Activated CD4-positive, CD25-positive, alpha-beta regulatory T cell (primary cell): ENCODE measurements around the gene SKAP2.

Experiments used
- DNase-seq, 4 experiments: peaks; one replicate each; lab custom pipeline; 2025; lab: John Stamatoyannopoulos, UW

SKAP2 gene

DNA sequence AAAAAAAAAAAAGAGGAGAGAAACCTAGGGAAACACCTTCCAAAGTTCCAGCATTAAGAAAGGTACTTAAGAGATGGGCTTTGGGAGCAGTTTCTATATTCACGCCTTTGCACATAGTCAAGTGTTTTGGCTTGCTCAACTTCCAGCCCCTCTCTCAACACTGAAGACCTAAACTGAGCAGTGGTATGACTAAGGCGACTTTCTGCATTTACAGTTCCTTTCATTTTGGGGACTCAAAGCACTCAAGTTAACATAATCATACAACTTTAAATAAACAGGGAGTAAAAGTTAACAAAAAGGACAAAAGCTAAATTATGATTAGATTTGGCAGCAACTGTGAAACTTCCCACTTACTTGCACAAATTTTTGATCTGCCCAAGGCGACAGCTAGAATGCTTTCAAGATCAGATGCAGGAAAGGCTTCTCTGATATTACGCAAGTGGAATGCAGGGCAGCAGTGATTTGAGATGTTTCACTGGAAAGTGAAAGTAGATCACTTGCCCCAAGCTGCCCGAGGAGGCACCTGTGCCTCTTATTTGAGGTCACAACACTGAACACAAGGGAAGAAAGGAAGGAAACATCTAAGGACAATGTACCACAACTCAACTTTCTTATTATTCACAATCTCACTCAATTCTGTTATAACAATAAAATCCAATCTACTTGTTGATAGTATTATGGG is 199.5 kb downstream of the SKAP2 start:
- peak in 1 of 4 experiments; percentile 7 for DNase-seq

- no peak for DNase-seq
Measured at GRCh38 chr7:26664274-26664673, 200.1 kb downstream of the SKAP2 start.

DNA sequence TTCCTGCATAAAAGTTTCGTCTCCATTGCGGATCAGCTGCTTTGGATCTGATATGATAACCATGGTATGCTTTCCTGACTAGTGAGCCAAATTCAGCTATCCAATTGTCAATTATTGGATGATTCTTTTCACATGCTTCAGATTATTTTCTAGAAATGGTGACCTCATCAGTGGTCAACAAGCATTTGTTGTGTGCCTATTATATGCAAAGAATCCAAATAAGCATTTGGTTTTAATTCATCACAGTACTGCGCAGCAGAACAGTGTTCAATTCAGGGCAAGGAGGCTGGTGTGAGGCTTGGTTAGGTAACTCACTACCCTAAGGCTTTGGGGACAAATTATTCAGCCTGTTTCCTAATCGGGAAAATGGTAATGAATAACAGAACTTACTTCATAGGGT is 200.5 kb downstream of the SKAP2 start:
- no peak for DNase-seq

GRCh38 chr7:26662646-26663045 is 201.7 kb downstream of the SKAP2 start:
- DNase-seq: no peak

DNA sequence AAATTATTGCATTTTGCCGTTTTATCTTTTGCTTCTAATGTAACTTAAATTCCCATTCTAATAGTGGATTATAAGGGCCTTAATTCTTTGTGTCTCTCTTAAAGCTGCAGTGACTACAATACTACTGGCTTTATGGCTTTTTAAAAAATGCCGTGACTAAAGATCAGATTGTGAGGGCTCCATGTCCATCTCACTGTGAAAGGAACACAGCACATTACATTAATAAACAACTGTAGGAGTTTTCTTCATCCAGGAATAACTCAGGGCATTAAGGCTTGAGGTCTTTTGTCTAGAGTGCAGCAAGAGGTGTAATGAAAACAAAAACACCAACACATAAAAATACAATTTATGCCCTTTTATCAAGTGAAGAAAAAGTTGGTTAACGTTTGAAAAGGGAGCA is 205.3 kb downstream of the SKAP2 start:
- no peak for DNase-seq

DNA sequence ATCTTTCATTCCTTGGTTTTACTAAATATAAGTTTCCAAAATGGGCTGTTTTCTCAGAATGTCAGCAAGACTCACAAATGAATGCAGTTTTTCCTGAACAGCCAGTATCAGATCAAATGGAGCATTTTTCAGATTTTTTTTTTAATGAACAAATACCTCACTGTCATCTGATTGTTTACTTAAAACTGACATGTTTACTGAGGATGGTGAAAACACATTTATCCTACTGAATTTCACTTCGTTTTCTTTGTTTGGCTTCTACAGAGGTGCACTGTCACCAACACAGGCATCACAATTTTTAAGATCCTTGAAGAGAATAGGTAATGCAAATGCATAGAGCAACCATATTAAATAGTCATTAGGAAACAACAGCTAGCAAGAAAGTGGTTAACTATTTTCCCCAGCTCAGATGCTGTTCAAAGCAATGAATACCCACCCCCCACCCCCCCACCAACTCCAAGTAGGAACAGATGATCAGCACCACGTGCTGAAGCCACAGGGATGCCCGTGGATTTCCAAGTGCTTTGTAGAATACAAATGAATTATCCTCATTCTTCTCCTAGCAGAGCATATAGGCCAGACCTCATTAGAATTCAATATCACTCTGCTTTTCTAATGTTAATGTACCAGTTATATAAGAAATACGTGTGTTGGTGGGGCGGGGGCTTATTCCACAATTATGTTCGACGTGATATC is 205.9 kb downstream of the SKAP2 start:
- DNase-seq: no peak

DNA sequence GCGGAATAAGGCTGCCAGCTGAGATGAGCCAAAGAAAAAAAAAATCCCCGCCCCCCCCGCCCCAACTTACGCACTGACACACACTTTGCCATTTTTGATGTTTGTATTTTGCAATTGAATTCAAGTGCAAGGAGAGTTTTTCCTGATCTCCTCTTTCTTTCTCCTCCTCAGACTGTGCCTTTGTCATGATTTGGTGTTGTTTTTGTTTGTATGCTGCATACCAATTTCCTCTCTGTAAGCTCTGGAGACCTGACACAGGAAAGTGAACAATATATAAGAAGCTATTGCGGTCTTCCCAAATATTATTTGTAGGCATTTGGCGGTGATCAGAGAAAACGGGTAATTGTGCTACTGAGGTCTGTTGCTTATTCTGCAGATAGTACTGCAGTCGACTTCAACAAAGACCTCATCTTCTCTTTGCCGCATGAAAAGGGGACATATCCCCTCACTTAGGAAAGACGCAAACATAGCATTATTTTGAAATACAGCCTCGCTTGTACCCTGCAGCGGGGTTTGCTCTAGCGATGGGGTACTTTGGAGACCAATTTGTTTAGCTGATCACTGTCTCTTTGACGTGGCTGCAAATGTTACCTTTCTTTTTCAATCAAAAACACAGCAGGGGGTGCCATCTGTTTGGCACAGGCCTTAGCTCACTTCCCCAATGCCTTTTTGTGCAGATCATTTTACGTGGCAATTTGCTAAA is 206.6 kb downstream of the SKAP2 start:
- no peak for DNase-seq

GRCh38 chr7:26657206-26657641 is 207.2 kb downstream of the SKAP2 start:
- no peak for DNase-seq

DNA sequence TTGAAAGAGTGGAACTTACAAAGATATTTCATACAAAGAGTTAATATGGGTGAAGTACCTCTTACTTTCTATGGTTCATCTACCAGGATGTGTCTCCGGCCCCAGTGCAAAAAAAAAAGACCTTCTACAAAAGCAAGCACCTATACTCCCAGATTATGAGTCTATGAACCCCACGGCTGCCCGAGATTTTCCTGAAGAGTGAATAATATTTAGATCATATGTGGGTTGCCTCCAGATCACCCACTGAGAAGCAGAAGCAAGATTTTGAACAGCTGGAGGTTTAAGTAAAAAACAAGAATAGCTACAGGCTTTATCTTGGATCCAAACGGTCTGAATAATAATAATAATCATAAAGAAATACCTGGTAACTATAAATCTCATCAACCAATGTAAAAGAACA is 207.7 kb downstream of the SKAP2 start:
- DNase-seq: no peak

DNA sequence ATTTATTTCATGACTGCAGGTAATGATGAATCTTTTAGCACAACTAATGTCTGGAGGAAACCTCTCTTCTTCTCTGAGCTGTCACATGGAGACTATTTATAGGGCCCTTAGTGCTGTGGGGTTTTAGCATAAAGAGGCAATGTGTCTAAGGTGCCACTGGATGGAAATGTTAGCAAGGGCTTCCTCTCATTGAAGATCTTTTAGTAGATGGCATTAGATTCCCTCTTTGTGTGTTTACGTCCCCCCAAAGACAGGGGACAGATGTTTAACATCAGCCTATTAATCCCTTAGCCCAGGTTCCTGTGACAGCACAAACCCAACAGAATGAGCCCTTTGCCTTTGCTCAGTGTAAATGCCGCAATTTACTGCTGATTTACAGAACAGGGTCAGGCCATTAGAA is 208.6 kb downstream of the SKAP2 start:
- DNase-seq: no peak

- no peak for DNase-seq
Measured at GRCh38 chr7:26653430-26654399, 210.7 kb downstream of the SKAP2 start.

DNA sequence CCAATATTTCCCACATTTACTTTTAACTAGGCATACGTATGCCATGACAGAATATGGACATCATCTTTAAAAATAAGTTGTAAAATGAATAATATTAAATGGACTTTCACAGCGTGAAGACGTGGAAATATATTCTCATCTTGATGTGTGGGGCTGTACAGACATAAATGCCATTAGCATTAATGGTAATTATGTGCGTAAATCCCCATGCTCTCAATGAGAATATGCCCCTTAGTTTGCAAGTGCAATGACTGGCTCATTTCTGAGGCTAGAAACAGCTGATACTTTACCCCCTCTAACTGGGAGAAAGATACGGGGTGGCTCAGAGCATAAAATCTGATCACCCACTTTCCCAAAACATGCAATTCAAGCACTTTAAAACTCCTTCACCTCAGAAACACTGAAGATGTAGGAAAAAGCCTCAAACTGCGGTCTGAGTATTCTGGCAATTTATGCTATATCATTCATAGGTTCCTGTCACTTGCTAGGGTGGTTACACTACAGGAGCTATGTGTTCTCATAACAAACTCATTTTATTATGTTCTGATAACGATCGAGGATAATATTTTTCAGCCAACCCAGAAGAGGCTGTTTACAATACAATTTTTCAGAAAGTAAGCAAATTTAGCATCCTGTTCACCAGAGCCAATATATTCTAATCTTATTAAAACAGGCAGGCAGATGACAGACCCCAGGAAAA is 211.8 kb downstream of the SKAP2 start:
- no peak for DNase-seq

DNA sequence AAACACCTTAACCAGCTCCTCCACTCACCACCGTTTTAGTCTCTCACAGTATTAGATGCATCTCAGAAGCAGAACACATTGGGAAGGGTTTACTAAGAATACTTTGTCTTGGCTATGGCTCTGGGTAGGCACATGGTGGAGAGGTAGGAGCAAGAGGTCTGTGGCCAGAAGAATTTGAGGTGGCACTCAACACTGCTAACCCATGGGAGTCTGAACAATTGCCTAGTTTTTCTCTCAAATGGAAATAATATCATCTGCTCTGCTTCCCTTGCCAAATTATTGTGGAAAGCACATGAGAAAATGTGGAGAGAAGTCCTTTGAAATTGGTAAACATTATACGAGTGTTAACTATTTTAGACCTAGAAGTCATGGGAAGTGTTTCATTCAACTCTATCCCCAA is 214.3 kb downstream of the SKAP2 start:
- DNase-seq: no peak

DNA sequence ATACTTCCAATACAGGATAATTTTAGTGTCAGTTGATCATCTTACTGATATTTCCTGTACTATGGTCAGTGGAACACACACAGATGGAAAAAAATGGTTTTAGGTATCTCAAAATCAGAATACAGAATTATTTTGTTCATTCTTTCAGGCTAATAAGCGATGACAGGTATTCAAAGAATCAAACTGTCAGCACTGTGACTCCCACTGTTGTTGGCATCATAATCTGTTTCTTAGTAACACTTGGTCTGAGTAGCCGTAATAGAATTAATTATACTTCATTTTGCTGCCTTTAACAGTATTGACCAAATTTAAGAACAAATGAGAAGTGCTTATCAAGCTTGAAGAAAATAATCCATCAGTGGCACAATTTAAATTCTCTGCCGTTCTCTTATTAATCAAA is 215.0 kb downstream of the SKAP2 start:
- no peak for DNase-seq

GRCh38 chr7:26648554-26648953 is 215.8 kb downstream of the SKAP2 start:
- DNase-seq: no peak

- no peak for DNase-seq
Measured at GRCh38 chr7:26646336-26647048, 217.9 kb downstream of the SKAP2 start.

- DNase-seq: no peak
Measured at GRCh38 chr7:26645121-26645520, 219.3 kb downstream of the SKAP2 start.

DNA sequence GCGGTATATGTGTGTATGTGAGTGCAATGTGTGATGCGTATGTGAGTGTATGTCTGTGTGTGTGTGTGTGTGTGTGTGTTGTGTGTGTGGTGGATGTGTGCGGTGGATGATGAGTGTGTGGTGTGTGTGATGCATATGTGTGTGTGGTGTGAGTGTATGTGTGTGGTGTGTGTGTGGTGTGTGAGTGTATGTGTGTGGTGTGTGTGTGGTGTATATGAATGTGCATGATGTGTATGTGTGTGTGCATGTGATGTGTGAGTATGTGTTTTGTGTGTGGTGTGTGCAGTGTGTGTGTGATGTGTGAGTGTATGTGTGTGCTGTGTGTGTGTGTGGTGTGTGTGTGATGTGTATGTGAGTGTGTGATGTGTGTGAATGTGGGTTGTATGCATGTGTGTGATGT is 222.0 kb downstream of the SKAP2 start:
- no peak for DNase-seq

GRCh38 chr7:26639695-26640094 is 224.7 kb downstream of the SKAP2 start:
- DNase-seq: no peak

- no peak for DNase-seq
Measured at GRCh38 chr7:26639111-26639510, 225.3 kb downstream of the SKAP2 start.

- DNase-seq: no peak
Measured at GRCh38 chr7:26638140-26638539, 226.2 kb downstream of the SKAP2 start.
